GM23338 (cell line): ENCODE data around the gene BID. TPM values are rescaled to one million over a fixed set of nuclear protein-coding genes. Genes with fewer than 3 reads are reported as not detected.

ENCODE experiments used
- ATAC-seq: fragments of 200-7000 bp; cut with Tn5 transposase; 3 replicates; pipeline ENCODE4 v1.9.1; 2020
- DNase-seq: peaks from one replicate; pipeline ENCODE4 v3.0.0-alpha.2; 2015; ENCODE audit warnings: low spot score
- H2AFZ ChIP-seq: fragments of 200-600 bp; sonication (generic); 2 replicates; pipeline ENCODE4 v1.8.0; 2016; ENCODE audit warnings: antibody characterized with exemption, mild to moderate bottlenecking, moderate library complexity
- H3F3A ChIP-seq: fragments of 200-600 bp; sonication (generic); replicated peaks from 2 replicates; pipeline ENCODE4 v1.8.0; 2017; ENCODE audit warnings: antibody characterized with exemption, mixed run types, low read depth
- H3K27ac ChIP-seq: fragments of 200-600 bp; sonication (generic); 2 replicates; pipeline ENCODE4 v1.6.1; 2016; ENCODE audit warnings: low read depth
- H3K27me3 ChIP-seq: fragments of 200-600 bp; sonication (generic); 2 replicates; pipeline ENCODE4 v1.8.0; 2016; ENCODE audit warnings: mild to moderate bottlenecking, mixed run types, moderate library complexity; ENCODE audit not compliant: insufficient read depth
- H3K36me3 ChIP-seq: fragments of 200-600 bp; sonication (generic); 2 replicates; pipeline ENCODE4 v1.8.0; 2016; ENCODE audit warnings: mild to moderate bottlenecking; ENCODE audit not compliant: insufficient read depth
- H3K4me1 ChIP-seq: fragments of 200-600 bp; sonication (generic); 2 replicates; pipeline ENCODE4 v1.8.0; 2016; ENCODE audit warnings: mild to moderate bottlenecking, moderate library complexity; ENCODE audit not compliant: insufficient read depth
- H3K4me2 ChIP-seq: fragments of 200-600 bp; sonication (generic); 2 replicates; pipeline ENCODE4 v1.7.1; 2017; ENCODE audit warnings: mixed run types
- H3K4me3 ChIP-seq: fragments of 200-600 bp; sonication (generic); 2 replicates; pipeline ENCODE4 v1.6.1; 2016; ENCODE audit warnings: mixed run types
- H3K79me2 ChIP-seq: fragments of 200-600 bp; sonication (generic); replicated peaks from 2 replicates; pipeline ENCODE4 v1.8.0; 2017; ENCODE audit warnings: mild to moderate bottlenecking; ENCODE audit not compliant: insufficient read depth
- H3K9me2 ChIP-seq: fragments of 200-600 bp; sonication (generic); 2 replicates; pipeline ENCODE4 v1.8.0; 2017; ENCODE audit not compliant: insufficient read depth
- H4K20me1 ChIP-seq: fragments of 200-600 bp; sonication (generic); replicated peaks from 2 replicates; pipeline ENCODE4 v1.8.0; 2017; ENCODE audit warnings: mild to moderate bottlenecking; ENCODE audit not compliant: insufficient read depth
- H3K27ac Mint-ChIP-seq: 2 replicates; pipeline ENCODE4 v1.8.0; 2020; ENCODE audit warnings: inconsistent platforms, mild to moderate bottlenecking, moderate library complexity, mixed read lengths
- H3K27me3 Mint-ChIP-seq: 3 replicates; pipeline ENCODE4 v1.8.0; 2022; ENCODE audit warnings: low read depth, mild to moderate bottlenecking, moderate library complexity, mixed read lengths, inconsistent platforms; ENCODE audit not compliant: insufficient read depth, poor library complexity
- H3K36me3 Mint-ChIP-seq: 3 replicates; pipeline ENCODE4 v1.8.0; 2021; ENCODE audit warnings: low read depth, mild to moderate bottlenecking, inconsistent platforms, moderate library complexity, mixed read lengths
- H3K4me1 Mint-ChIP-seq: 3 replicates; pipeline ENCODE4 v1.8.0; 2020; ENCODE audit warnings: mild to moderate bottlenecking, inconsistent platforms, mixed read lengths
- H3K4me3 Mint-ChIP-seq: 3 replicates; pipeline ENCODE4 v1.8.0; 2021; ENCODE audit warnings: moderate library complexity, mild to moderate bottlenecking, inconsistent platforms, mixed read lengths
- H3K9me3 Mint-ChIP-seq: 3 replicates; pipeline ENCODE4 v1.8.0; 2020; ENCODE audit warnings: moderate library complexity, mild to moderate bottlenecking, inconsistent platforms, mixed read lengths
- CREB1 ChIP-seq: fragments of 250-450 bp; sonication (Bioruptor Pico); IDR thresholded peaks from 2 replicates; pipeline ENCODE4 v1.5.0; 2020; ENCODE audit warnings: low read depth, mild to moderate bottlenecking, moderate library complexity
- ZNF114 ChIP-seq: fragments of 250-450 bp; sonication (Bioruptor Pico); IDR thresholded peaks from 2 replicates; pipeline ENCODE4 v1.5.0; 2020; ENCODE audit warnings: mild to moderate bottlenecking, moderate library complexity
- ZNF462 ChIP-seq: fragments of 250-450 bp; sonication (Bioruptor Pico); IDR thresholded peaks from 2 replicates; pipeline ENCODE4 v1.5.0; 2020; ENCODE audit warnings: mild to moderate bottlenecking, moderate library complexity
- polyA plus RNA-seq: library from polyadenylated mRNA; unstranded; fragments of >200 nt; fragmentation: Nextera tagmentation; extraction: Ambion mirVana; gene quantifications from 2 replicates; pipeline ENCODE4 v1.2.1, GENCODE V29; 2016
- total RNA-seq: library from RNA; depleted of rRNA; stranded (reverse); fragments of >200 nt; shearing (Covaris generic); gene quantifications from 2 replicates; pipeline ENCODE4 v1.2.3, GENCODE V29; 2014
- TF ChIP-seq, protein P1 (sequence below): IDR thresholded peaks from 2 replicates; pipeline ENCODE4 v1.6.1; 2016; ENCODE audit warnings: antibody characterized with exemption
- TF ChIP-seq, protein P2 (sequence below): IDR thresholded peaks from one replicate; pipeline ENCODE4 v1.6.1; 2018; ENCODE audit warnings: antibody characterized with exemption; ENCODE audit not compliant: unreplicated experiment

Gene BID
- total and polyA plus RNA-seq, 2 experiments from 2014 or later = 65.1 to 125 TPM

- ATAC-seq (peak; percentile 33; the same call in 1 of the 3 replicates), DNase-seq (no peak)
- no peak overlapping the region for H3K4me2 ChIP-seq
- H3K9me2 ChIP-seq = no peaks in the 10 kb centered on the region
- H3F3A ChIP-seq = no peaks in the 10 kb centered on the region
- no peak overlapping the region for H3K4me3 Mint-ChIP-seq
- H3K27me3 ChIP-seq = no peaks in the 10 kb centered on the region
- no peak overlapping the region for H3K27ac Mint-ChIP-seq
- H3K27ac ChIP-seq = no peak overlapping the region
- H4K20me1 ChIP-seq = 0 out of 2 replicates have a peak, but pooled peaks cover 5% of the 10 kb centered on the region
- no peaks in the 10 kb centered on the region for H3K9me3 Mint-ChIP-seq
- no peak overlapping the region for H2AFZ ChIP-seq
- peaks cover 5% of the 10 kb centered on the region; the same call in 2 of the 3 replicates for H3K4me1 Mint-ChIP-seq
- no peaks in the 10 kb centered on the region for H3K4me1 ChIP-seq
- peaks cover 7% of the 10 kb centered on the region for H3K27me3 Mint-ChIP-seq
- H3K36me3 Mint-ChIP-seq = no peaks in the 10 kb centered on the region; the same call in 2 of the 3 replicates
- H3K36me3 ChIP-seq = no peaks in the 10 kb centered on the region
- no peaks in the 10 kb centered on the region for H3K79me2 ChIP-seq
- H3K4me3 ChIP-seq = no peak overlapping the region
- TF ChIP-seq, protein P1, sequence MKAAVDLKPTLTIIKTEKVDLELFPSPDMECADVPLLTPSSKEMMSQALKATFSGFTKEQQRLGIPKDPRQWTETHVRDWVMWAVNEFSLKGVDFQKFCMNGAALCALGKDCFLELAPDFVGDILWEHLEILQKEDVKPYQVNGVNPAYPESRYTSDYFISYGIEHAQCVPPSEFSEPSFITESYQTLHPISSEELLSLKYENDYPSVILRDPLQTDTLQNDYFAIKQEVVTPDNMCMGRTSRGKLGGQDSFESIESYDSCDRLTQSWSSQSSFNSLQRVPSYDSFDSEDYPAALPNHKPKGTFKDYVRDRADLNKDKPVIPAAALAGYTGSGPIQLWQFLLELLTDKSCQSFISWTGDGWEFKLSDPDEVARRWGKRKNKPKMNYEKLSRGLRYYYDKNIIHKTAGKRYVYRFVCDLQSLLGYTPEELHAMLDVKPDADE = no peak
- TF ChIP-seq ZNF462 (CRISPR knock-in tag) (no peak), CREB1 (CRISPR knock-in tag) (no peak), ZNF114 (CRISPR knock-in tag) (no peak)
- TF ChIP-seq, protein P2, sequence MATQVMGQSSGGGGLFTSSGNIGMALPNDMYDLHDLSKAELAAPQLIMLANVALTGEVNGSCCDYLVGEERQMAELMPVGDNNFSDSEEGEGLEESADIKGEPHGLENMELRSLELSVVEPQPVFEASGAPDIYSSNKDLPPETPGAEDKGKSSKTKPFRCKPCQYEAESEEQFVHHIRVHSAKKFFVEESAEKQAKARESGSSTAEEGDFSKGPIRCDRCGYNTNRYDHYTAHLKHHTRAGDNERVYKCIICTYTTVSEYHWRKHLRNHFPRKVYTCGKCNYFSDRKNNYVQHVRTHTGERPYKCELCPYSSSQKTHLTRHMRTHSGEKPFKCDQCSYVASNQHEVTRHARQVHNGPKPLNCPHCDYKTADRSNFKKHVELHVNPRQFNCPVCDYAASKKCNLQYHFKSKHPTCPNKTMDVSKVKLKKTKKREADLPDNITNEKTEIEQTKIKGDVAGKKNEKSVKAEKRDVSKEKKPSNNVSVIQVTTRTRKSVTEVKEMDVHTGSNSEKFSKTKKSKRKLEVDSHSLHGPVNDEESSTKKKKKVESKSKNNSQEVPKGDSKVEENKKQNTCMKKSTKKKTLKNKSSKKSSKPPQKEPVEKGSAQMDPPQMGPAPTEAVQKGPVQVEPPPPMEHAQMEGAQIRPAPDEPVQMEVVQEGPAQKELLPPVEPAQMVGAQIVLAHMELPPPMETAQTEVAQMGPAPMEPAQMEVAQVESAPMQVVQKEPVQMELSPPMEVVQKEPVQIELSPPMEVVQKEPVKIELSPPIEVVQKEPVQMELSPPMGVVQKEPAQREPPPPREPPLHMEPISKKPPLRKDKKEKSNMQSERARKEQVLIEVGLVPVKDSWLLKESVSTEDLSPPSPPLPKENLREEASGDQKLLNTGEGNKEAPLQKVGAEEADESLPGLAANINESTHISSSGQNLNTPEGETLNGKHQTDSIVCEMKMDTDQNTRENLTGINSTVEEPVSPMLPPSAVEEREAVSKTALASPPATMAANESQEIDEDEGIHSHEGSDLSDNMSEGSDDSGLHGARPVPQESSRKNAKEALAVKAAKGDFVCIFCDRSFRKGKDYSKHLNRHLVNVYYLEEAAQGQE = peak; percentile 53
Measured at GRCh38 chr22:17818180-17818579, 43.9 kb upstream of the BID start.
